Dedifferentiated amniotic fluid mesenchymal stem cell (primary cell): ENCODE measurements around the gene FARS2.
"Not testable (repeated sequence)": the region's sequence is repeated elsewhere in the genome, so short reads cannot be mapped to it uniquely, and the experiment has no call there.

Source experiments
- DNase-seq: peaks from one replicate; pipeline ENCODE4 v3.0.0-alpha.2; 2016; ENCODE audit errors: extremely low spot score

Gene FARS2

DNA sequence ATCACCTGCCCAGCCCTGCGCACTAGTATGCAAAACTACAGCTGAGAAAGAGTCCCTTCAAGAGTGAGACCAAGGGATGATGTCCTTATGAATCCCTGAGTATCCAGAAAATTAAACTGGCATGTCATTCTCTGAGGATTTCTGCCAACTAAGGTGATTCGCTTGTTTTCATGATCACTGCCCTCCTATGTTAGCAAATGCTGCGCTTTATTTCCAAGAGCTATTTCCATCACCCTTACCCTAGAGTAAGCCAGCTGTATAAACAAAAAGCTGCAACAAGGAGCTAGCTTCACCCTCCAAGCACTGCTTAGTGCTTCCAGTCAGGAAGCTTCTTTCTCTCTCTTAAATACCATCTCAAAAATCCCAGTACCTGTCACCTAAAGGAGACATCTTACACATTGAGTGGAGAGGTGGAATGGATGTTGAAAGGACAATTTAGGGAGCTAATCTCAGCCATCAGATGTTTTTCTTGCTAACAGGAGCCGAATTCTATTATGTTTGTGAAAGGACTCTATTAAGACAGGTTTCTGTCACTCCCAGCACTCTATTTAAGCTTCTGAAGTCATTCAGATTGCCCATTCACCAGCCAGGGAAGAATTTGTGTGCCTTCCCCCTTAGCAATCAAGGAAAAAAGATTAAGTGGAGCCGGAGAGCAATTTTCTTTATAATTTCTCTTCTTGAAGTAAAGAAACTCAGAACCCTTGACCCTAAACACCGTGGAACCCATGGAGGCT, 423.2 kb downstream of the FARS2 start:
- DNase-seq = no peak

DNA sequence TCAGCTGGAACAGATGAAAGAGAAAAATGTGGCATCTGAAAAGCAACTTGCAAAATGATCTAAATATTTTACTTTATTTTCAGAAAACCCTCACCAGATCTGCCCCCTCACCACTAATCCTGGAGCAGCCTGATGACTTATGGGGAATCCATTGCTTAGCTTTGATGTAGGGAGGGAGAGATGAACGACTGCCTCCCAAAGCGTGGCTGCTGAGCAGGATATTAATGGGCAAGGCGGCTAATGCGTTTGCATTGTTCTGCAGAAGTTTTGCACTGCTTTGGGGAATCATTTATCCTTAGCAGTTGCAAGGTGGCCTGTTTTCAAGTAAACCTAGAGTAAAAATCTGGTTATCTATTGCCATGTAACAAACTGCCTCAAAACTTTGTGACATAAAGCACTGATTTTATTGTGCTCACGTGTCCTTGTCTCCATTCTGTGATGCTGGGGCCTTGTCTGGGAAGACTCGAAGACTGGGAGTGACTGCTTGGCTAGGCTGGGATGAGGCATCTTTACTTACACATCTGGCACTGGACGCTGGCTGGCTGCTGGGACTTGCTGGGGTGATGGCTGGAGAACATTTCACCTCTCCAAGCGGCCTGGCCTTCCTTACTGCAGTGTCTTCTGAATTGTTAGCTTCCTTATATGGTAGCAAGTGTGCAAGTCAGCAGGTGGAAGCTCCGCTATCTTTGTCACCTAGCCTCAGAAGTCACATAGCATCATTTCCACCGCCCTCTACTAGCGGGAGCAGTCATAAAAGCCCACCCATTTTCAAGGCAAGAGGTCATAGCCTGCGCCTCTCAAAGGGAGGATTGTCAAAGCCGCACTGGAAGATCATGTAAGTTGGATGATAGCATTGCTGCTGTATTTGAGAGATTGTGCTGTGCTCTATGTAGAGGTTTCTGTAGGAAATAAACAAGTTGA, 432.2 kb downstream of the FARS2 start:
- no peak for DNase-seq

DNA sequence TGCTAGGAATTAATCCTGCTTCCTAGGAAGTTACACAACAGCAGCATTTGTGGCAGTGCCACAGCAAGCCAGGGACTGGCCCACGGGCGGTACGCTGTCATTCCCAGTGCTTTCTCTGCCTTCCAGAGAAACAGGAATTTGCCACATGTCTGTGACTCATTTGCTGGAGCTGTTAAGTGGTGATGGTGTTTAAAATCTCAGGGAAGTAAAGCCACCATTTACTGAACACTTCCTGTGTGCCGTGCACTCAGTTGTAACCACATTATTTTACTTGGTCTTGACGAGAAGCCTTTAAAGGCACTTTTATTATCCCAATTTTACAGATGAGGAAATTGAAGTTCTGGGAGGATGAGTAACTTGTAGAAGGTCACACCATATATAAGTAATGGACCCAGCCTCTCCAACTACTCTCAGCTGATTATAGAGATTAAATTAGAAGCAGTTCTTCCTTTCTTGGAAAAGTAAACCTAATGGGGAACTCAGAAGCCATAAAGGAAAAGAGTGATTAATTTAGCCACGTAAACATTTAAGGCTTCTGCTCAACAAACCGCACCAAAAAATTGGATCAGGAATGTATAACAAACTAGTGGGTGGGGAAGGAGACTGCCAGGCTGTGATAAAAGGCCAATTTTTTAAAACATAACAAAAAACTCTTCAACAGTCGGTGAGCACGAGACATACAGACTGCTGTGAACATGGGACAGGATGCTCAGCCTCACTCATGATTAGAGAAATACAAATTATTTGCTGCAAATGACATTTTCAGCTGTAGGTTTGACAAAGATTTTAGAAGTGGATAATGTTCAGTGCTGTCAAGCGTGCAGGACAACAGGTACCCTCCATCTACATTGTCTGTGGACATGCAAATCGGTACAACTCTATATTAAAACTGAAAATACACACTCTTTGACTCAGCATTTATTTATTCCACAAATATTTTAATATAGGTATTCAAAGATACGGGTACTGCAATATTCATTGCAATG, 434.2 kb downstream of the FARS2 start:
- no peak for DNase-seq

DNA sequence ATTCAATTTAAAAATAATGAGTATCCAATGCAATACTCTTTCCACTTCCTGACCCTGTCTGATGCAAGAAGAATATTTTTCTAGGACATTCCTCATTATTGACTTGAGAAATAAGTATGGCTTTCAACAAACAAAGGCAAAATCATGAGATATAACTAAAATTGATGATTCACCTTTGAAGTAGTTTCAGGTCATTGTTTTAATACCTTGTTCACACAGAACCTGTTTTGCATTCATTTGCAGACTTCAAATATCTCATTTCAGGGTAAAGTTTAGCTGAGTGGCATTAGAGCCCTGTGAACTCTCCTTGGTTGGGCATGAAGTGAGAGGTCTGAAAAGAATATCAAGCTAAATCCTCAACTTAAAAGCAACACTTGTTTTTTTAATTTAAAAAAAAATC, 436.2 kb downstream of the FARS2 start:
- DNase-seq = no peak

DNA sequence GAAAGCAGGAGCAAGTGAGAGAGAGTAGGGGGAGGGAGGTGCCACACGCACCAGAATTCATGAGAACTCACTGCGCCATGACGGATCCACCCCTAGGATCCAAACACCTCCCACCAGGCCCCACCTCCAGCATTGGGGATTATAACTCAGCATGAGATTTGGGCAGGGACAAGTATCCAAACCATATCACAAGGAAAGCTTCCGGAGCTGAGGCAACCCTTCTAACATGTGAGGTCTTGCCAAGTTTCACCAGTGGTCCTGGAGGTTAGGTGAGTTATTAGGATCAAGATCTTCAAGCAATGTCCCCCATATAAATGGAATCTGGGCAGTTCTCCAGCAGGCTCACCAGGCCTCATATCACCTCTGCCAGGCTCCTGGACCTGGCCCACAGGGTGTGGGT, 437.0 kb downstream of the FARS2 start:
- no peak for DNase-seq

DNA sequence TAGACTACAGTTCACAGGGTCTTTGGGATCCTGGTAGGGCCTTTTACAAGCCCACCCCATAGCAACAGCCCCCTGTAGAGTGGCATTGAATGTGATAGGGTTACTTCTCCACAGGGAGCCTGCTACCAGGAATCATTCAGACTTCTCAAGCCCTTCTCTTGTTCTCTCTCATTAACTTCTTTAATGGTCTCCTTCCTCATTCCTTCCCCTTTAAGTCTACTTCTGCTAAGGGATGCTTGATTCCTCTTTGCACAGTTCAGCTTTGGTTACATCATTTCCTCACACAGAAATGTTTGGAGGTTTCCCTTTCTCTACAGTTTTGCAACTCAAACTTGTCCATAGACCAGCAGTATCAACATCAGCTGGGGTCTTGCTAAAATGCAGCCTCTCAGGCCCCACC, 437.8 kb downstream of the FARS2 start:
- not testable (repeated sequence) for DNase-seq

DNA sequence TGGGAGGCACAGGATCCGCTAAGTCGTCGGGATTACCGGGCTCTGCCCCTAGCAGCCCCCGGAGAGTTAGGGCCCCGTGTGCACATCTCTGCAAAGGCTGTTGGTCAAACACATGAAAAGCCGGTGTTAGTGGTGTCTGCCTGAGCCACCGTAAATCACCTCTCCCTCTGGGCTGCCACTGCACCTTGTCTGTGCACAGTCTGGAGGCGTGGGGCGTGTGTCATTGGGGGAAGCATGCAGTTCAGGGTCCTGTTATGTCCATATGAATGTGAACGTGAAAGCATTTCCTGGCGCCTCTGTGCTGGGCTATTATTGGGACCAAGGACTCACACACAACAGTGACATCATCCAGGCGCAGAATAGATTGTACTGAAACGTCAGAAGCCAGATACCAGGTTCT, 439.9 kb downstream of the FARS2 start:
- DNase-seq = no peak

DNA sequence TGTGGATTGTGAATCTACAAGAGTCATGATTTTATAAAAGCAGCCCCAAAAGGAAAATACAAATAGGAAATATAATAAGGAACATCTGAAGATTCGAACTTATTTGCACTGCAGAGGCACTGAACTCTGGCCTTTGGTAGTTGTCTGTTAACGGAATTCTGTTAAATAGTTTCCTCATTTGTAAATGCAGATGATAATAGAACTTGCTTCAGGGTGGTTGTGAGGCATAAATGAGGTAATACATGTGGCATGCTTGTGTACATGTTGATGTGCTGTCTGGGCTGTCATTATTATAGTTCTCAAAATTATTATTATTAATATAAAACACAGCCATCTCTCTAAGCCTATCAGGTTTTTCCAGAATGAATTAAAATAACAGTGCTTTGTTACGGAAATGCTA, 443.4 kb downstream of the FARS2 start:
- no peak for DNase-seq

DNA sequence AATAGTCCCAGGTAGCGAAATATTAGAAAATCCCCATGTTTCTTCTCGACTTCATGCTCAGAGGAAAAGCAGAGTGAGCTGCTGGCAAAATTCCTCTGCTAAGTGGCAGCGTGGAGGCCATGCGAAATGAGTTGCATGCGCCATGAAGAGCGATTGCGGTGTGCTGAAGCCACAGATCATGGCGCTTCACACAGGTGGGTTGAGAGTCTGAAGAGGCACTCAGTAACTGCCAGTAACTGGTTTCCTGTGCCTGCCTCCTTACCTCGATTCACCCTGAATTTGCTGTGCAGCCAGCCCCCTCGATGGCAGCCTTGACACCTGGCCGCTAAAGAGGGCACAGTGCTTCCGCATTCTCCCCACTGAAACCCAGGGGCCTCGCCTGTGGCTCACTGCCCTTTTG, 443.9 kb downstream of the FARS2 start:
- DNase-seq = no peak

DNA sequence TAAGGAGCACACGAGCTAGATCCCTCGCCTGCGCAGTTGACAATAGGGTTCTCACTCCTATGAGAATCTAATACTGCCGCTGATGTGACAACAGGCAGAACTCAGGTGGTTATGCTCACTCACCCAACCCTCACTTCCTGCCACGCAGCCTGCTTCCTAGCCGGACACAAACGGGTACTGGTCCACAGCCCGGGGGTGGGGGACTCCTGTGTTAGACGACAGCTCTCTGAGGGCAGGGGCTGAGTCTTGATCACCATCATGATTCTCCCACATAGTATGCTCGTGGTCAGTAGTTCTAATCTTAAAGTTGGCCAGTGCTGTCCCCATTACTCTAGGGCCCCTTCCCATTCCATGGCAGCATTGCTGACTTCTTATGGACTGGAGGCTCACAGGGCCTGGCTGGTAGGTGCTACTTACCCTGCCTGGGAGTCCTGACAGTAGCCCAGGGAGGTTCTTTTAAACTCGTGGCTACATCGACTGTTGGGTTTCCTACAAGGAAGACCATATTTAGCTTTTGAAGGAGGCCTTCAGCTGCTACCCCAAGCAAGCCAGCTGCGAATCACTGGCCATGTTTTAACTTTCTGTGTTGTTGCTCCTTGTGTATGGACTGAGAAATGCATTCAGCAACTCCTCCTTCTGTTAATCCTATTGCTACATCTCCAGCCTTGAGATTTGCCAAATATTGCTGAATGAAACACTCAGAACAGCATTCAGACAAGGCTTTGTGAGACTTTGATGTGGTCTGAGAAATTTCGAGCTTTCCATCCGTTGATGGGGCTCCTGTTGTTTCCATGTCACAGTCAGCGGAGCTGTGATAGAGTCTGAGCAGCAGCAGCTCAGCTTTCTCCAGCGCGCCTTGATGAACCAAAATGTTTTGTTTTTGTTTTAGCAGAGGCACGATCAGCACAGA, 445.1 kb downstream of the FARS2 start:
- DNase-seq = no peak

DNA sequence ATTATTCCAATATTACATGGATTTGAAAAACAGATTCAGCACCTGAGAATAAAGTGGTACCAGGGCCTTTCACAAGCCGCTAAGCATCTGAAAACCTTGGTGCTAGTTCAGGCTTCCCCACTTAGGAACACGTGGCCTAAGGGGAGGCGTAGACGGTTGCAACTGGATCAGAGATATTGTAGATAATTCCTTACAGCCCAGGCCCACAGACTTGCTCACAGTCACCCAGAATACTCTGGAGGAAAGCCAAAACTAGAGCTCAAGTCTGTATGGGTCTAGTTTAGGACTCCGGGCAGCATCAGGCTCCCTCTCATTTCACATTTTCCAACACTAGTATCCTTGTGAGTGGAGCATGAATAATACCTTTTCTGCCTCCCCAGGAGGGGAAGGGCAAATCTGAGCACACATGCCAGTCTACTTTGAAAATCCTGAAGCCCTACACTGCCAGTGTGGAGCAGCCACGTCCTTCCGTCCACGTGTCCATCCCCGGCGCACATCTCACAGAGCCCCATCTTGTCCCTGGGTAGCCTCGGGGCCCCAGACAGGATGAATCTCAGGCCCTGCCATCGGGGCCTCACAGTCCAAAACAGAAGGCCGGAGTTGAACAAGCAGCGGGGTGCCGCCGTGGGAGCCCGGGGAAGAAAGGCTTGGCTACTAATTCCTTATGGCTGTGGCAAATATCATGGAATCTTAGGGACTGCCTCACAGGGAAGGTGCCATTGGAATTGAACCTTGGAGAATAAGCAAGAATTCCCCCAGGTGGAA, 446.1 kb downstream of the FARS2 start:
- DNase-seq = no peak

DNA sequence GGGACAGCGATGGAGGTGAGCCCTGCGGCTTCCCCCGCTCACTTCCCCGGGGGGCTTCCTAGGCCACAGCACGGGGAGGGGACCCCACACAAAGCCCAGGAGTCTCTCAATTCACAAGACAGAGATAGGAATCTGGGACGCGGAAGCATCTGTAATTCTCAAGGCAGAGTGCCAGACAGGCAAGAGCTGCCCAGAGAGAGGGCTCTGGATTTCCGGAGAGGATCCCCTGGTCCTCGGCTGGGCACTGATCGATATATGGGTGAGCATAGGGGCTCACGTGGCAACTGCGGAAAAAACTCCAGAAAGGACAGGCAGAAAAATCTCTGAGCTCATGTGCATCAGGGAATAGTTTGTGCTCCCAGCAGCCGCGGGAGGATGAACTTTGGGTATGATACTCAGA, 449.2 kb downstream of the FARS2 start:
- DNase-seq = no peak

DNA sequence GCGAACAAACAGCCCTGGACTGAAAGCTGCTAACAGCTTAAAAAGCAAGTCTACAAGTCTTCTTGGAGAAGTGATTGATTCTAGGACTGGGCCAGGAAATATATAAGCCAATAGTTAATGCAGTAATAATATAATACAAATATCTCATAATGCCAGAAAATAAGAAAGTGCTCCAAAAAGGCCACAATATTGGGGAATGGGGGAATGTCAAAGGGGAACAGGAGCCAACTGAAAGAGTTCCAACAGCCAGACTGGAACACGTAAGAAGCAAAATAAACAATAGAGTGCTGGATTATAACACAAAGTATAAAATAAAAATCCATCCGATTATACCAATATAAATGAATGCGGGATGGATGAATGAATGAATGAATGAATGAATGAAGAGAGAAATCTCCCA, 449.6 kb downstream of the FARS2 start:
- no peak for DNase-seq

DNA sequence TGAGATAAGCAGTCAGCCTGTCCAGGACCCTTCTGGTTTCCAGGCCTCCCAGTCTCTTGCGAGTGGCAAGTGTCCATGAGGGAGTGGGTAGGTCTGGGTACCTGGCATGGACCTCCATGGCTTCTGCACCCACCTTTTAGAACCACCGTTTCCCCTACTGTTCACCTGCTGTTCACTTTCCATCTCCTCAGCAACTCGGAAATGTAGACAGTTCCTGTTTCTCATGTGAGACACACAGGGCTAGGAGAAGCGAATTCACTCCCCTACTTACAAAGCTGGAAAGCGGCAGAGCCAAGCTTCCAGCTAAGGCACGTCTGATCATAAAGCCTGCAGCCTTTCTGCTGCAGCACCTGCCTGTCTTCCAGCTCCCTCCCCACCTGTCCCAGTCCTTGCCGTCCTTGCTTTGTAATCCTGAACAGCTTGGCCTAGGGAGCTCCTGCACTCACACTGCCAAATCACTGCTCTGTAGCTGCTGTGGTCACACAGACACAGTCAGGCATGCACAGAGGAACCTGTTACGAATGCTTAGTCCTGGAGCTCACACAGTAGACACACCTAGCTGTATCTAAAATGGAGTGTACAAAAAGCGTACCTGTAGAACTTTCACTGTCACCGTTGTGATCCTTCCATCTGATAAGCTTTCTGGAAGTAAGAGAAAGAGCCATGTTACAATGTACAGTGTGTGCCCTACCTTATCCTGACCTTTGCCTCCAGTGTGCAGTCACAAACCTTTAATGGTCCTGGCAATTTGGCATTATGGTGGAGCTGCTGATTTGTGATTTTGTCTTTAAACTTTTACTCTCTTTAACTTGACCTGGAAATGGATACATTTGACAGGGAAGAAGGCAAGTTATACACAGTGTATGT, 451.3 kb downstream of the FARS2 start:
- no peak for DNase-seq

DNA sequence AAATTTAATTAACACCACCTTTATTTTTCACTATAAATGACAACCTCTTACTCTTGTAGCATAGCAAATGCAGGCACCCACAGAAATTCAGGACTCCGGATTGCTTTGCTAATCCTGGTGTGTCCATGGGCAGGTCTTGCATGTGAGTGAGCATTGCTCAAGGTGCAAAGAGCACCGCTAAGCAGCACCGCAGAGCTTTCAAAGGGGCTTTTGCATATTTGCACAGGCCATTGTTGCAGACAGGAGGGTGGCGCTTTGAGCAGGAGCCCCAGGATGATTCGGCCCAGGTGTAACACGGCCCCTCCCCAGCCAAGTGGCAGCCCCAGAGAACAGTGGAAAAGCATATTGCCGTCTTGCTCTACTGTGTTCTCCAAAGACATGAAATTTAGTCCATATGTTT, 452.2 kb downstream of the FARS2 start:
- DNase-seq = no peak

DNA sequence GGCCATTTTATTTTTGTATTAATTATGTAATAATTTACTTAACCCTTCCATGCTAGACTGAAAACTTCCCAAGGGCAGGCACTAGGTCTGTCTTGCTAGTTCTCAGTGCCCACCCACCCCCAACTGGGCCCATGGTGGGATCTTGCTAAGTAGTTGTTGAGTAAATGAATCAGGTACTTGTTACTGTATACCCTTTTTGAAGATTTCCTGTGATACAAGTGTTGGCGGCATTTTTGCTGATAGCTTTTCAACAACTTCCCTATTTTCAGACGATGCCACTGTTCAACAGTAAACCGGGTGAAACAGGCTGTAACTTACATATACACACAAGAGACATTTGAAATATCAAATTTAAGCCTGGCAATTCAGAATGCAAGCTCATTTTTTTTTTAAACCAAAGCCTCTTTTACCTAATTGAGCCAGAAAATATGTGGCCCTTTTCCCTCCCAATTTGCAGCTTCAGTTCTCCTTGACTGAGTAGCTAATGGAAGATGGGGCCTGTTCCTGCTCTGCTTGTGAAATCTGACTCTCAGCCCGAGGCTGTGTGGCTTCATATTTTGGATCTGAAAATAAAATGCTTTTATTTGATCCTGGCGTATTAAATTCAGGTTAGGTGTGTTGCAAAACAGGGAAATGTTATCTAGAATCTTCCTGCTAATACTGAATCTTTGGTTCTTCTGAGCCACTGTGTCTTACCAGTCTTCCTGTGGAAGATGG, 457.1 kb downstream of the FARS2 start:
- DNase-seq = no peak

DNA sequence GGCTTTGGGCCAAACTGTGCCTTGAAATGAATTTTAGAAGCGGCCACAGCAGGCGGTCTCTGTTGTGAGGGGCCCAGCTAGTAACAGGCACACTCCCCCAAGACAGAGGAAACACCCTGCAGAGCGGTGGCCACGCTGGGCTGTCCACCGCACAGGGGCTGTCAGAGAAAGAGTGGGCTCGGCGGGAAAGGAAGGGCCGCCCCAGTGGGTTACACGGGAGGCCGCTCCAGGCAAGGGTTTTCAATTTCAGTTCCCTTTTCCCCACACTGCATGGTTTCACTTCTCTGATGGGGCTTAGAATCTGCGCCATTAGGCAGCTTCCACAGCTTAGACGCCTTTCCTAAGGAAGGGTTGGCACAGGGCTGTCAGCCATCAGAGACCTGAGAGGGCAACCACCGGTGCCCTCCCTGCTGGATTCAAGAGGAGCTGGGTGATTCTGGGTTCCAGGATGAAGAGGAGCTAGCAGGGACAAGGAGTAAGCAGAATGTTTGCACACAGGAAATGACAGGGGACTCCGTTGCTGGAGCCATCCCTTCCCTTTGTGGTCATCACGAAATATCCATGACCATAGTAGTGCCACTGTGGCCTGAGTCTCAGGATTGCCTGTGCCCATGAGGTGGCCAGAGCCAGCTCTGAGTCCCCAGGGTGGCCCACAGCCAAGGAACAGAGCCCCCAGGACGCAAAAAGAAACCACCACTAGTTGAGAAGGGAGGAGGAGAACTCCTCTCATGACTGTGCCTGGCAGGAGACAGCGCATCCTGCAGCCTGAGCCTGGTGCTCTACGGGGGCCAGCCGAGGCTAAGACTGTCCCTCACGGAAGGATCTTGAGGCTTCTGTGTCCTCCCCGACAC, 462.8 kb downstream of the FARS2 start:
- DNase-seq = no peak

DNA sequence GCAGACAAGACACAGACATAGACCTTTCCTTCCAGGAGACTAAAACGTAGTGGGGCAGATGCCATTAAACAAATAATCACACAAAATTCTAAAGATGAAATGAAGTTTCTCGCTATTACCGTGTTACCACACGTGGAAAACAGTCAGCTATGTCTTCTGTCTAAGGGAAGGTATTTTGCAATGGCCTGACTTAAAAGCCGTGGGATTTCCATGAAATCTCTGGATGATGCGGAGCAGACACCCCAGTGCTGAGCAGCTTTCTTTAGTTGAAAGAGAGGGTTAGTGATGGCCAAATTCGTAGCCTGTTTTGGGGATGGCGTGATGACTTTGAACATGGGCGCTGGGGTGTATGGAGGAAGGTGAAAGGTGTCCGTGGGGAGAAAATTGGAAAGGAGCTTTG, 463.6 kb downstream of the FARS2 start:
- no peak for DNase-seq
